DOHH2 (cell line): ENCODE data around the gene ZNF335.

Experiments used
- CTCF ChIP-seq: fragments of 200-600 bp; sonication (generic); IDR thresholded peaks from one replicate; pipeline ENCODE4 v1.5.1; 2014; ENCODE audit warnings: antibody characterized with exemption, mild to moderate bottlenecking, low read depth, low read length; ENCODE audit not compliant: poor library complexity, severe bottlenecking
- EZH2phosphoT487 ChIP-seq: fragments of 200-600 bp; sonication (generic); IDR thresholded peaks from 2 replicates; pipeline ENCODE4 v1.6.1; 2017; ENCODE audit warnings: borderline replicate concordance, mild to moderate bottlenecking, antibody characterized with exemption, low read length, moderate library complexity, mixed read lengths

GRCh38 chr20:46000262-46000996 lies 28.4 kb upstream of the ZNF335 start:
- TF ChIP-seq CTCF (no peak), EZH2phosphoT487 (no peak)
